Measurements from ENCODE around the gene FAM13A.

The FAM13A gene

GRCh38 chr4:88799900-88800299 is 257.1 kb downstream of the FAM13A start:
- Histone ChIP-seq H3K27ac (ENCODE audit: low read depth in 2 of 2, low read length in 2 of 2) (no peak overlapping the region), H3K9ac (ENCODE audit: low read depth in 1 of 2, low read length in 2 of 2) (no peak overlapping the region), H3K9me3 (ENCODE audit: control insufficient read depth in 2 of 2, low read length in 2 of 2) (no peaks in the 10 kb centered on the region), H3K36me3 (ENCODE audit: control insufficient read depth in 2 of 2, insufficient read depth in 2 of 2, low read length in 2 of 2) (peaks cover 11 to 15% of the 10 kb centered on the region in 2 donors), H3K4me1 (ENCODE audit: control insufficient read depth in 2 of 2, insufficient read depth in 2 of 2, low read length in 2 of 2) (peaks cover 2 to 6% of the 10 kb centered on the region in 2 donors), H3K4me3 (ENCODE audit: low read length in 2 of 2) (no peak overlapping the region), H3K27me3 (ENCODE audit: control insufficient read depth in 2 of 2, insufficient read depth in 2 of 2, low read length in 2 of 2) (no peaks in the 10 kb centered on the region)

- Histone ChIP-seq H3K27me3 (ENCODE audit: control insufficient read depth in 2 of 2, insufficient read depth in 2 of 2, low read length in 2 of 2) (no peaks in the 10 kb centered on the region), H3K27ac (ENCODE audit: low read depth in 2 of 2, low read length in 2 of 2) (no peak overlapping the region)
These were observed 259.3 kb downstream of the FAM13A start for GRCh38 chr4:88797725-88798124.

GRCh38 chr4:88796545-88796944 is 260.4 kb downstream of the FAM13A start:
- Histone ChIP-seq H3K9me3 (ENCODE audit: control insufficient read depth in 2 of 2, low read length in 2 of 2) (no peaks in the 10 kb centered on the region), H3K27me3 (ENCODE audit: control insufficient read depth in 2 of 2, insufficient read depth in 2 of 2, low read length in 2 of 2) (no peaks in the 10 kb centered on the region), H3K36me3 (ENCODE audit: control insufficient read depth in 2 of 2, insufficient read depth in 2 of 2, low read length in 2 of 2) (peaks cover 0 to 6% of the 10 kb centered on the region in 2 donors), H3K4me1 (ENCODE audit: control insufficient read depth in 2 of 2, insufficient read depth in 2 of 2, low read length in 2 of 2) (no peaks in the 10 kb centered on the region), H3K27ac (ENCODE audit: low read depth in 2 of 2, low read length in 2 of 2) (no peak overlapping the region), H3K9ac (ENCODE audit: low read depth in 1 of 2, low read length in 2 of 2) (no peak overlapping the region), H3K4me3 (ENCODE audit: low read length in 2 of 2) (no peak overlapping the region)

More at GRCh38 chr4:88797725-88798124, 259.3 kb downstream of the FAM13A start:
- no peaks in the 10 kb centered on the region for H3K9me3 ChIP-seq (ENCODE audit: control insufficient read depth in 2 of 2, low read length in 2 of 2)
- H3K4me1 ChIP-seq (ENCODE audit: control insufficient read depth in 2 of 2, insufficient read depth in 2 of 2, low read length in 2 of 2), result no peaks in the 10 kb centered on the region
- no peak overlapping the region for H3K4me3 ChIP-seq (ENCODE audit: low read length in 2 of 2)
- H3K9ac ChIP-seq (ENCODE audit: low read depth in 1 of 2, low read length in 2 of 2), result no peak overlapping the region
- H3K36me3 ChIP-seq (ENCODE audit: control insufficient read depth in 2 of 2, insufficient read depth in 2 of 2, low read length in 2 of 2), result peaks cover 9 to 13% of the 10 kb centered on the region in 2 donors

GRCh38 chr4:88794952-88795351 is 262.0 kb downstream of the FAM13A start:
- Histone ChIP-seq H3K27me3 (ENCODE audit: control insufficient read depth in 2 of 2, insufficient read depth in 2 of 2, low read length in 2 of 2) (no peaks in the 10 kb centered on the region), H3K36me3 (ENCODE audit: control insufficient read depth in 2 of 2, insufficient read depth in 2 of 2, low read length in 2 of 2) (peaks cover under 1 to 7% of the 10 kb centered on the region in 2 donors)

GRCh38 chr4:88794087-88794690 is 262.8 kb downstream of the FAM13A start:
- Histone ChIP-seq H3K27me3 (ENCODE audit: control insufficient read depth in 2 of 2, insufficient read depth in 2 of 2, low read length in 2 of 2) (no peaks in the 10 kb centered on the region), H3K4me3 (ENCODE audit: low read length in 2 of 2) (no peak overlapping the region), H3K9ac (ENCODE audit: low read depth in 1 of 2, low read length in 2 of 2) (no peak overlapping the region), H3K9me3 (ENCODE audit: control insufficient read depth in 2 of 2, low read length in 2 of 2) (no peaks in the 10 kb centered on the region), H3K36me3 (ENCODE audit: control insufficient read depth in 2 of 2, insufficient read depth in 2 of 2, low read length in 2 of 2) (peaks cover 5 to 15% of the 10 kb centered on the region in 2 donors), H3K27ac (ENCODE audit: low read depth in 2 of 2, low read length in 2 of 2) (no peak overlapping the region), H3K4me1 (ENCODE audit: control insufficient read depth in 2 of 2, insufficient read depth in 2 of 2, low read length in 2 of 2) (no peaks in the 10 kb centered on the region)

More at GRCh38 chr4:88794952-88795351, 262.0 kb downstream of the FAM13A start:
- H3K4me3 ChIP-seq (ENCODE audit: low read length in 2 of 2), result no peak overlapping the region
- no peaks in the 10 kb centered on the region for H3K4me1 ChIP-seq (ENCODE audit: control insufficient read depth in 2 of 2, insufficient read depth in 2 of 2, low read length in 2 of 2)
- no peak overlapping the region for H3K27ac ChIP-seq (ENCODE audit: low read depth in 2 of 2, low read length in 2 of 2)
- no peak overlapping the region for H3K9ac ChIP-seq (ENCODE audit: low read depth in 1 of 2, low read length in 2 of 2)
- no peaks in the 10 kb centered on the region for H3K9me3 ChIP-seq (ENCODE audit: control insufficient read depth in 2 of 2, low read length in 2 of 2)

- Histone ChIP-seq H3K27me3 (ENCODE audit: control insufficient read depth in 2 of 2, insufficient read depth in 2 of 2, low read length in 2 of 2) (no peaks in the 10 kb centered on the region), H3K4me3 (ENCODE audit: low read length in 2 of 2) (no peak overlapping the region), H3K9me3 (ENCODE audit: control insufficient read depth in 2 of 2, low read length in 2 of 2) (no peaks in the 10 kb centered on the region), H3K27ac (ENCODE audit: low read depth in 2 of 2, low read length in 2 of 2) (no peak overlapping the region), H3K9ac (ENCODE audit: low read depth in 1 of 2, low read length in 2 of 2) (no peak overlapping the region), H3K36me3 (ENCODE audit: control insufficient read depth in 2 of 2, insufficient read depth in 2 of 2, low read length in 2 of 2) (peaks cover 6 to 17% of the 10 kb centered on the region in 2 donors), H3K4me1 (ENCODE audit: control insufficient read depth in 2 of 2, insufficient read depth in 2 of 2, low read length in 2 of 2) (no peaks in the 10 kb centered on the region)
These were observed 263.5 kb downstream of the FAM13A start for GRCh38 chr4:88793475-88793874.

GRCh38 chr4:88792821-88793220 is 264.2 kb downstream of the FAM13A start:
- no peak overlapping the region for H3K27ac ChIP-seq (ENCODE audit: low read depth in 2 of 2, low read length in 2 of 2)
- H3K36me3 ChIP-seq (ENCODE audit: control insufficient read depth in 2 of 2, insufficient read depth in 2 of 2, low read length in 2 of 2), result peaks cover 12 to 17% of the 10 kb centered on the region in 2 donors

GRCh38 chr4:88792268-88792781 is 264.7 kb downstream of the FAM13A start:
- no peaks in the 10 kb centered on the region for H3K4me1 ChIP-seq (ENCODE audit: control insufficient read depth in 2 of 2, insufficient read depth in 2 of 2, low read length in 2 of 2)
- H3K27me3 ChIP-seq (ENCODE audit: control insufficient read depth in 2 of 2, insufficient read depth in 2 of 2, low read length in 2 of 2), result no peaks in the 10 kb centered on the region
- no peak overlapping the region for H3K9ac ChIP-seq (ENCODE audit: low read depth in 1 of 2, low read length in 2 of 2)
- H3K27ac ChIP-seq (ENCODE audit: low read depth in 2 of 2, low read length in 2 of 2), result no peak overlapping the region
- H3K4me3 ChIP-seq (ENCODE audit: low read length in 2 of 2), result no peak overlapping the region
- peaks cover 14 to 19% of the 10 kb centered on the region in 2 donors for H3K36me3 ChIP-seq (ENCODE audit: control insufficient read depth in 2 of 2, insufficient read depth in 2 of 2, low read length in 2 of 2)
- no peaks in the 10 kb centered on the region for H3K9me3 ChIP-seq (ENCODE audit: control insufficient read depth in 2 of 2, low read length in 2 of 2)

More at GRCh38 chr4:88792821-88793220, 264.2 kb downstream of the FAM13A start:
- H3K27me3 ChIP-seq (ENCODE audit: control insufficient read depth in 2 of 2, insufficient read depth in 2 of 2, low read length in 2 of 2), result no peaks in the 10 kb centered on the region
- H3K4me1 ChIP-seq (ENCODE audit: control insufficient read depth in 2 of 2, insufficient read depth in 2 of 2, low read length in 2 of 2), result no peaks in the 10 kb centered on the region
- H3K4me3 ChIP-seq (ENCODE audit: low read length in 2 of 2), result no peak overlapping the region
- H3K9me3 ChIP-seq (ENCODE audit: control insufficient read depth in 2 of 2, low read length in 2 of 2), result no peaks in the 10 kb centered on the region
- no peak overlapping the region for H3K9ac ChIP-seq (ENCODE audit: low read depth in 1 of 2, low read length in 2 of 2)

GRCh38 chr4:88791274-88791673 is 265.7 kb downstream of the FAM13A start:
- H3K9me3 ChIP-seq (ENCODE audit: control insufficient read depth in 2 of 2, low read length in 2 of 2), result no peaks in the 10 kb centered on the region
- H3K27ac ChIP-seq (ENCODE audit: low read depth in 2 of 2, low read length in 2 of 2), result no peak overlapping the region
- H3K27me3 ChIP-seq (ENCODE audit: control insufficient read depth in 2 of 2, insufficient read depth in 2 of 2, low read length in 2 of 2), result no peaks in the 10 kb centered on the region
- no peaks in the 10 kb centered on the region for H3K4me1 ChIP-seq (ENCODE audit: control insufficient read depth in 2 of 2, insufficient read depth in 2 of 2, low read length in 2 of 2)
- no peak overlapping the region for H3K9ac ChIP-seq (ENCODE audit: low read depth in 1 of 2, low read length in 2 of 2)
- no peak overlapping the region for H3K4me3 ChIP-seq (ENCODE audit: low read length in 2 of 2)
- peaks cover 15 to 23% of the 10 kb centered on the region in 2 donors for H3K36me3 ChIP-seq (ENCODE audit: control insufficient read depth in 2 of 2, insufficient read depth in 2 of 2, low read length in 2 of 2)

GRCh38 chr4:88788895-88789294 is 268.1 kb downstream of the FAM13A start:
- H3K27ac ChIP-seq (ENCODE audit: low read depth in 2 of 2, low read length in 2 of 2), result no peak overlapping the region
- H3K9me3 ChIP-seq (ENCODE audit: control insufficient read depth in 2 of 2, low read length in 2 of 2), result no peaks in the 10 kb centered on the region
- H3K4me1 ChIP-seq (ENCODE audit: control insufficient read depth in 2 of 2, insufficient read depth in 2 of 2, low read length in 2 of 2), result no peaks in the 10 kb centered on the region
- H3K27me3 ChIP-seq (ENCODE audit: control insufficient read depth in 2 of 2, insufficient read depth in 2 of 2, low read length in 2 of 2), result no peaks in the 10 kb centered on the region
- no peak overlapping the region for H3K9ac ChIP-seq (ENCODE audit: low read depth in 1 of 2, low read length in 2 of 2)
- no peak overlapping the region for H3K4me3 ChIP-seq (ENCODE audit: low read length in 2 of 2)
- H3K36me3 ChIP-seq (ENCODE audit: control insufficient read depth in 2 of 2, insufficient read depth in 2 of 2, low read length in 2 of 2), result peaks cover 27 to 39% of the 10 kb centered on the region in 2 donors

All from mucosa of rectum (tissue), 2 donors.